ENCODE results near the gene PLA2R1. TPM values are rescaled to one million over a fixed set of nuclear protein-coding genes. Genes with fewer than 3 reads are reported as not detected.

PLA2R1 gene
- total and polyA plus RNA-seq, 9 donors = 9.9 to 33.8 (median 20.4) TPM

GRCh38 chr2:160045703-160046210 lies 16.7 kb downstream of the PLA2R1 start:
- Histone ChIP-seq H3K9me3 (no peaks in the 10 kb centered on the region), H3K27ac (no peak overlapping the region), H3K27me3 (no peaks in the 10 kb centered on the region), H3K4me1 (ENCODE audit: insufficient read depth) (no peaks in the 10 kb centered on the region), H3K4me3 (no peak overlapping the region), H3K36me3 (no peaks in the 10 kb centered on the region)
- intact Hi-C loops (cut with DNase I) = no loop called here
- DNase-seq = no peak
- TF ChIP-seq CTCF (IDR thresholded peaks at IDR 0.05) = no peak
- TF ChIP-seq POLR2A (IDR thresholded peaks at IDR 0.05) = no peak
- no peak for TF ChIP-seq EP300 (IDR thresholded peaks at IDR 0.05)
- whole genome bisulfite sequencing, 3 donors = 82 to 96% (median 86%) methylated on average over 7 of the region's 7 CpGs

- DNase-seq = no peak
- 94 to 95% (median 95%) methylated on average over 8 of the region's 8 CpGs for whole genome bisulfite sequencing, 3 donors
Measured at GRCh38 chr2:160044728-160045127, 17.7 kb downstream of the PLA2R1 start.

GRCh38 chr2:160043265-160043664 lies 19.1 kb downstream of the PLA2R1 start:
- H3K4me1 ChIP-seq (ENCODE audit: insufficient read depth) = peaks cover 3% of the 10 kb centered on the region
- H3K9me3 ChIP-seq = no peaks in the 10 kb centered on the region
- TF ChIP-seq EP300 (IDR thresholded peaks at IDR 0.05) = no peak
- no peak for TF ChIP-seq CTCF (IDR thresholded peaks at IDR 0.05)
- TF ChIP-seq POLR2A (IDR thresholded peaks at IDR 0.05) = no peak
- no peak overlapping the region for H3K27ac ChIP-seq
- H3K4me3 ChIP-seq = no peak overlapping the region
- no peak for DNase-seq
- H3K27me3 ChIP-seq = no peaks in the 10 kb centered on the region
- no peaks in the 10 kb centered on the region for H3K36me3 ChIP-seq
- intact Hi-C loops (cut with DNase I) = no loop called here
- WGBS, 3 donors = 86 to 94% (median 90%) methylated on average over 5 of the region's 5 CpGs

More at GRCh38 chr2:160044728-160045127, 17.7 kb downstream of the PLA2R1 start:
- Histone ChIP-seq H3K36me3 (no peaks in the 10 kb centered on the region), H3K4me1 (ENCODE audit: insufficient read depth) (no peaks in the 10 kb centered on the region), H3K9me3 (no peaks in the 10 kb centered on the region), H3K4me3 (no peak overlapping the region), H3K27me3 (no peaks in the 10 kb centered on the region), H3K27ac (no peak overlapping the region)
- intact Hi-C loops (cut with DNase I) = no loop called here
- no peak for TF ChIP-seq CTCF (IDR thresholded peaks at IDR 0.05)
- no peak for TF ChIP-seq EP300 (IDR thresholded peaks at IDR 0.05)
- TF ChIP-seq POLR2A (IDR thresholded peaks at IDR 0.05) = no peak

- Histone ChIP-seq H3K4me1 (ENCODE audit: insufficient read depth) (peaks cover 3% of the 10 kb centered on the region), H3K4me3 (no peak overlapping the region), H3K9me3 (no peaks in the 10 kb centered on the region), H3K27ac (no peak overlapping the region), H3K36me3 (no peaks in the 10 kb centered on the region), H3K27me3 (no peaks in the 10 kb centered on the region)
- no peak for DNase-seq
- TF ChIP-seq EP300 (IDR thresholded peaks at IDR 0.05) = no peak
- TF ChIP-seq POLR2A (IDR thresholded peaks at IDR 0.05) = no peak
- no peak for TF ChIP-seq CTCF (IDR thresholded peaks at IDR 0.05)
- 90 to 93% (median 90%) methylated on average over 7 of the region's 7 CpGs for WGBS, 3 donors
- intact Hi-C loops (cut with DNase I) = no loop called here
Measured at GRCh38 chr2:160042054-160042453, 20.4 kb downstream of the PLA2R1 start.

Data from ovary (tissue), 9 donors.